ENCODE measurements around the gene CACNA1B.
"Not testable (repeated sequence)": the region's sequence is repeated elsewhere in the genome, so short reads cannot be mapped to it uniquely, and the experiment has no call there.

CACNA1B gene

GRCh38 chr9:137865581-137866145 is 11.9 kb upstream of the CACNA1B start:
- DNase-seq (ENCODE audit: low read depth in 2 of 2): no peak

DNA sequence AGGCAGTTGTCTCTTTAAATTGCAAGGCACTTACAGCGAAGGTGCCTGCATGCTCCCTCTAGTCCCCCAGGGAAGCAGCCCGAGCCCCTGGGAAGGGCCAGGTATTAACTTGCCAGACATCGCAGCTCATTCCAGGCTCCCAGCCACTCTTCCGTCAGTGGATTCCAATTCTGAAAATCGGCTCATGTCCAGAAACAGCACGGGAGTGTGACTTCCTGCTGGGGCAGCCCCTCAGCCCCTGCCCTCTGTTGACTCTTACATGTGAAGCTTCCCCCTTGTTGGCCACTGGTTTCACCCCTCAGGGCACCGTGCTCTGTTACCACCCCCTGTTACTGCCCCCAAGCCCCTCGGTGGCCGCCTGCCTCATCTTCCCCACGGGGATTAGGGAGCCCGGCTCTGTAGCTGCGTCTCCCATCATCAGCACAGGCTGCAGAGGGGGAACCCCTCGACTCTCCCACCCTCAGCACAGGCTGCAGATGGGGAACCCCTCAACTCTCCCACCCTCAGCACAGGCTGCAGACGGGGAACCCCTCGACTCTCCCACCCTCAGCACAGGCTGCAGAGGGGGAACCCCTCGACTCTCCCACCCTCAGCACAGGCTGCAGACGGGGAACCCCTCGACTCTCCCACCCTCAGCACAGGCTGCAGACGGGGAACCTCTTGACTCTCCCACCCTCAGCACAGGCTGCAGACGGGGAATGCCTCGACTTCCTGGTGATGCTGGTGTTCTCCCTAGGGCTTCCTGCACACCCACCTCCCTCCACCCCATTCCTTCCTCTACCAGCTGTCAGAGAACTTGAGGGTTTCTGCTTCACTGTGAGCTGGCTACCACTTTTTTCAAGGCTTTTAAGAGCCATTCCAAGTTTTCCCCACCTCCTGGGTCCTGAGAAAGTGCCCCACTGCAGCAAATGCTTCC is 11.1 kb upstream of the CACNA1B start:
- no peak for DNase-seq (ENCODE audit: low read depth in 2 of 2)

- no peak for DNase-seq (ENCODE audit: low read depth in 2 of 2)
Measured at GRCh38 chr9:137870432-137870831, 7.2 kb upstream of the CACNA1B start.

- DNase-seq (ENCODE audit: low read depth in 2 of 2): no peak
Measured at GRCh38 chr9:137872296-137872695, 5.3 kb upstream of the CACNA1B start.

GRCh38 chr9:137873408-137873807 is 4.2 kb upstream of the CACNA1B start:
- no peak for DNase-seq (ENCODE audit: low read depth in 2 of 2)

GRCh38 chr9:137873858-137874362 is 3.7 kb upstream of the CACNA1B start:
- no peak for DNase-seq (ENCODE audit: low read depth in 2 of 2)

DNA sequence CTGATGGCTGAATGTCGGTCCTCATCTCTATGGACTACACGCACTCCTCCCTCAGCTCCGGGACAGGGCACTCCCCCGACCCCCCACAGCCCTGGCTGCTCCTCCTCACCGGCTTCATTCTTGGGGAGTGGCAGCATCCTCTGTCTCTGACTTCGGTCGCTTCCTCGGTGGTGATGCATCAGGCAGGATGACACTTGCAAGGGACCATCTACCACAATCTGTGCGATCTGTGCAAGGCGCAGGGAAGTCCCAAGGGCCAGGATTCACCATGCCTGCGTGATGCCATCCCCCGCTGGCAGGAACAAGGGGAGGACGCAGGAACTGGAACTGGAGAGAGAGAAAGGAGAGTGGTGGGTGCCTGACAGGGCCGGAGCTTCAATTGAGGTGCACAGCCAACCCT is 2.2 kb upstream of the CACNA1B start:
- DNase-seq (ENCODE audit: low read depth in 2 of 2): no peak

- no peak for DNase-seq (ENCODE audit: low read depth in 2 of 2)
Measured at GRCh38 chr9:137875846-137876245, 1.7 kb upstream of the CACNA1B start.

- no peak for DNase-seq (ENCODE audit: low read depth in 2 of 2)
Measured at GRCh38 chr9:137876269-137876668, 1.3 kb upstream of the CACNA1B start.

DNA sequence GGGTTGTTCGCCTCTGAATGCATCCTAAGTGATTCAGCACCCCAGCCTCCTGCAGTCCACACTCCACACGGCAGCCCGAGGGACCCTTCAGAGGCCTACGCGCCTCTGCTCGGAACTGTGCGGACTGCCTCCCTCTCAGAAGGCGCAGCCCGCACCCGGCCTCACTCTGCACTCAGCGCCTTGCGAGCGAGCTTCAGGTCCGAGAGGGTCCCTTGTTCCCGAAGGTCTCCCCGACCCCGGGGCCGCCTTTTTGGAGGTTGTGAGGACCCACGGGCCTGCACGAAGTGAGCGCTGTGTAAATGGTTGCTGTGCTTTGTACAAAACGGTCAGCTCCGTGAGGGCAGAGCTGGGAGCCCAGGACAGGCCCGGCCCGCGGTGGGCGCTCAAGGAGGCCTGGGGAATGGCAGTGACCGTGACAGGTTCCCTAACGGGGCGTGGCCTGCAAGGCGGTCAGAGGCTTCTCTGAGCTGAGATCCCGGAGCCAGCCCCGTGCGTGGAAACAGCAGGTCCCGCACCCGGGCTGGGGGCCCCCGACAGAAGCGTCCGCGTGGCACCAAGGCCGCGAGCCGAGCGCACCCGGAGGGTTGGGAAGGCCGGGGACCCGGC is 698 bp upstream of the CACNA1B start:
- DNase-seq (ENCODE audit: low read depth in 2 of 2): no peak

DNA sequence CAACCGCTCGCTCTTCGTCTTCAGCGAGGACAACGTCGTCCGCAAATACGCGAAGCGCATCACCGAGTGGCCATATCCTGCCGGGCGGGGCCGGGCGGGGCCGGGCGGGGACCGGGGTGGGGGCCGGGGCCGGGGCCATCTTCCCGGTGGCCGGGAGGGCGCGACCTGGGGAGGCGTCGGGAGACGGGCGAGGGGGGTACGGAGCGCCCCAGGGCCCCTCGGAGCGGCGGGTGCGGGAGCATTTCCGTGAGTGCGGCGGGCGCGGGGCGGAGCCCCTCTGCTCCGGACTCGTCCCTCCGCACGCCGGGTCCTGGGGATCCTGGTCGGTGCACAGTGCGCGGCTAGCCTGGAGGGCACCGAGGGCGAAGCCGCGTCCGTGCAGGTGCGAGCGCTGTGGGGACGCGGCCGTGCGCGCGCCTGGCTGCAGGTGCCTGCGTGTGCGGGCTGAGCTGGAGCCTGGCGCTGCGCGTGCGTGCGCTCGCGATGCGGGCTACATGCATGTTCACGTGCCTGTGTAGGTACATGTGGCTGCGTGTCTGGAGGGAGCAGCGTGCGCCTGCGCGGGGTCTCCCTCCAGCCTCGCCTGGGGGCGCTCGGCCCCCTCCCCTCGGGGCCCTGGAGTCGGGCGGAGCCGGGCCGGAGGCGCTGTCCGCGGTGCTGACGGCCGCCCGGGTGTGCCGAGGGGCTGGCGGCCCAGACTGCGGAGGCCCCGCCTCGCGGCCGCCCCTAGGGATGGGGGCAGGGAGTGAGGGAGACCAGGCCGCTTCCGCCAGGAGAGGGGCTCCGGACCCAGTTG is 762 bp downstream of the CACNA1B start:
- DNase-seq (ENCODE audit: low read depth in 2 of 2): no peak

- DNase-seq (ENCODE audit: low read depth in 2 of 2): no peak
Measured at GRCh38 chr9:137879052-137879451, 1.5 kb downstream of the CACNA1B start.

DNA sequence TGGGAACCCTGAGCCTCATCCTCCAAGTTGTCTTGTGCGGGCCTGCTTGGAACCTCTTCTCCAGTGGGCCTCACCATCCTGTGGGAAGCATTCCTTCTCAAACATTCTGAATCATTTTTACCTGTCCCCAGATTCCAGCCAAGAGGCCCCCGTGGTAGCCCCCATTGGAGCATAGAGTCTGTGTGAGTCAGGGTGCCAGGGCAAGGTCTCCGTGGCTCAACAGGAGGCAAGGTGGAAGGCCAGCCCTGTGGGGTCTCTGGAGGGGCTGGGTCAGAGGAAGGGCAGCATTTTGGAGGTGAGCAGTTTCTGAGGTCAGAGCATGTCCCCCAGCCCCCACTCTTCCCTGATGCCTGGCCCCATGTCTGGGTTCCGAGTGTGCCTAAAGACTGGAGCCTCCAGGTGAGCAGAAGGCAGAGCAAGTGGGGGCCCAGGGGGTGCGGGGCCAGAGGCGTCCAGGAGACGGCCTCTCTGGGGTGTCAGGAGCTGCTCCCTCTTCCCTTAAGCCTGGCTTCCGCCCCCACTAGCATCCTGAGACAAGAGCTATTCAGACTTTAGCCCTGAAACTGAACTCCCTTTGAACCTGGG is 2.1 kb downstream of the CACNA1B start:
- no peak for DNase-seq (ENCODE audit: low read depth in 2 of 2)

DNA sequence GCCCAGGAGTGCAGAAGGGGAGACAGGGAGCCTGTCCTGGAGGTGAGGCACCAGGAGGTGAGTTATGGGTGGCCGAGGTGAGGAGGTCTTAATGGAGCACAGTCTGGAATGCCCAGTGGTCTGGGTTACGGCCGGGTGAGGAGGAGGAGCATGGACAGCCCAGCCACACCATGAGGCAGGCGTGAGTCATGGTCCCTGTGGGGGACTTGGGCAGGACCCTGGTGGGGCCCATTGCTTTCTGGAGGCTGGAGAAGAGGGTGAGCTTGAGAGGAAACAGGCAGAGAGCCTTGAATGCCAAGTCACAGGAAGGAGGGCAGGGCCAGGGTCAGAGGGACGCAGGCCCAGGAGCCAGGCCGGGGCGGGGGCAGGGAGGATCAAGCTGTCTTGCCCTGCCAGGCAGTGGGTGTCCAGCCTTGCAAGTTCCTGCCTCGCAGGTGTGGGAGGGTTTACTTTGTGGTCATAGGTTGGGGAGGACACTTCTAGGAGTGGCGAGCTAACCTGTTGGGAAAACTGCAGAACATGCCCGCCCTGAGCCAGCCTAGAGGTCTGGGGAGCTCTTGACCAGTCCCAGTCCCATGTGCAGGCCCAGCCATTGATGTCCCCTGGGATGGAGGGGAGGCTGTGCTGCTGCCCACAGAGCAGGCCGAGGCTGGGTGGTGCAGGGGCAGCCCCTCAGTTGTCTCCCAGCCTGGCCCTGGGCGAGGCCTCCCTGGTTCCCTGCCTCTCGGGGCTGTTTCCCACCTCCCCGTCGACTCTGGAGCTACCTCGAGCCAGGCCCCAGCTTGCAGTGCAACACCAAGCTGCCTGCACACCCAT is 2.8 kb downstream of the CACNA1B start:
- no peak for DNase-seq (ENCODE audit: low read depth in 2 of 2)

GRCh38 chr9:137880976-137881530 is 3.5 kb downstream of the CACNA1B start:
- DNase-seq (ENCODE audit: low read depth in 2 of 2): no peak

- no peak for DNase-seq (ENCODE audit: low read depth in 2 of 2)
Measured at GRCh38 chr9:137881591-137882505, 4.3 kb downstream of the CACNA1B start.

- no peak for DNase-seq (ENCODE audit: low read depth in 2 of 2)
Measured at GRCh38 chr9:137882506-137882821, 4.9 kb downstream of the CACNA1B start.

DNA sequence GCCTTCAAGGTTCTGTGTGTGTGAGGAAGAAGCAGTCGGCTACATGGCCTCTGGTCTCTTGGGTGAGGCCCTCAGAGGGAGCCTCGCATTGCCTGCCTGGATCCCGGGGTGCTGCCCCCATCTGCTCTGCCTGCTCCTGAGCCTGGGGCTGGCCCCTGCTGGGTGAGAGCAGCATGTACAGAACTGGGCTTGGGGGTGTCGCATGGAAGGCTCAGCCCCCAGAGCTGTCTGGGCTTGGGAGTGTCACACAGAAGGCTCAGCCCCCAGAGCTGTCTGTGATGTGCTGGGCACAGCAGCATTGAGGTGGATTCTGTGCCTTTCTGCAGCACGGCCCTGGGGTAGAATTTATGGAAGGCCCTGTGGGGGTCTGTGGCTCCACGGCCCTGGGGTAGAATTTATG is 6.4 kb downstream of the CACNA1B start:
- not testable (repeated sequence) for DNase-seq (ENCODE audit: low read depth in 2 of 2)

DNA sequence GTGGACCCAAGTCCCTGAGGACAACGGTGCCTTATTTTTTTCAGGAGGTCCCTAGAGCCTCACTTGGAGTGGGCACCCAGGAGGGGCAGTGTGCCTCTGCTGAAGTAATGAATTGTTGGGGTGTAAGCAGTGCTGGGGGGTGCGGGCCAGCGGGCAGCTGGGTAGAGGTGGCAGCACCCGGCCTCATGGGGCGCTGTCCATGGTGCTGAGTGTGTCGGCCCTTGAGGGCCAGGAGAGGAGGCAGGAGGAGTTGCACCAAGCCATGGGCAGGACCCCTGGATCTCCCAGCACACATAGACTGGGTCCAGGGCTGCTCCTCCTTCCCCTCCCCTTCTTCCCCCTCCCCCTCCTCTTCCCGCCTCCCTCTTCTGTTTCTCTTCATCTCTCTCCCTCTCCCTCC is 7.0 kb downstream of the CACNA1B start:
- not testable (repeated sequence) for DNase-seq (ENCODE audit: low read depth in 2 of 2)
